Heart left ventricle (tissue), 16 donors: Measurements from ENCODE around the gene MCTP2. TPM values are rescaled to one million over a fixed set of nuclear protein-coding genes. Genes with fewer than 3 reads are reported as not detected.

Source experiments
- ATAC-seq, 4 donors: fragments of 200-7000 bp; cut with Tn5 transposase; one replicate each; pipeline ENCODE4 v1.9.1; 2020 to 2022; ENCODE audit warnings: moderate library complexity in 4 of 4, mild to moderate bottlenecking in 3 of 4, moderate number of reproducible peaks in 1 of 4
- DNase-seq, 5 donors: peaks; one replicate each; pipeline ENCODE4 v3.0.0-alpha.2; 2020
- H3K27ac ChIP-seq, 12 donors: fragments of 200-600 bp; sonication (generic) in 4 of 12; one replicate each; pipeline versions ENCODE4 v1.5.0 to v1.8.0; 2016 to 2022; ENCODE audit warnings: mild to moderate bottlenecking in 2 of 12
- H3K27me3 ChIP-seq, 9 donors: fragments of 200-600 bp; sonication (generic) in 2 of 9; one replicate each; pipeline versions ENCODE4 v1.5.1 to v1.8.0; 2016 to 2022; ENCODE audit warnings: mild to moderate bottlenecking in 3 of 9
- H3K36me3 ChIP-seq, 9 donors: fragments of 200-600 bp; sonication (generic) in 2 of 9; one replicate each; pipeline versions ENCODE4 v1.5.0 to v1.8.0; 2018 to 2022; ENCODE audit warnings: mild to moderate bottlenecking in 2 of 9
- H3K4me1 ChIP-seq, 12 donors: fragments of 200-600 bp; sonication (generic) in 4 of 12; one replicate each; pipeline versions ENCODE4 v1.5.0 to v1.8.0; 2016 to 2022; ENCODE audit warnings: mild to moderate bottlenecking in 3 of 12
- H3K4me3 ChIP-seq, 12 donors: fragments of 200-600 bp; sonication (generic) in 4 of 12; one replicate each; pipeline versions ENCODE4 v1.5.0 to v1.8.0; 2017 to 2022; ENCODE audit warnings: mild to moderate bottlenecking in 9 of 12, moderate library complexity in 4 of 12
- H3K9me3 ChIP-seq, 12 donors: fragments of 200-600 bp; sonication (generic) in 4 of 12; one replicate each; pipeline versions ENCODE4 v1.5.0 to v1.8.0; 2016 to 2022; ENCODE audit warnings: mild to moderate bottlenecking in 1 of 12
- CTCF ChIP-seq, 12 donors: fragments of 200-600 bp; sonication (generic) in 4 of 12; IDR thresholded peaks; one replicate each; pipeline versions ENCODE4 v1.5.0 to v1.8.0; 2018 to 2022; ENCODE audit warnings: antibody characterized with exemption in 12 of 12, mild to moderate bottlenecking in 5 of 12
- POLR2A ChIP-seq, 2 donors: fragments of 450-650 bp; IDR thresholded peaks; one replicate each; pipeline ENCODE4 v1.6.1; 2017; ENCODE audit warnings: antibody characterized with exemption in 2 of 2, mild to moderate bottlenecking in 2 of 2, moderate library complexity in 2 of 2
- WGBS, 4 donors: extraction: QIAGEN DNeasy Blood & Tissue Kit in 2 of 4; methylation state at CpG; one replicate each; pipeline versions ENCODE4 v1.1.5 to v1.1.7; 2013 to 2018; 5-methylcytosine and 5-hydroxymethylcytosine counted together
- intact Hi-C, 10 donors: fragments of 100-400 bp; cut with DNase I; formaldehyde crosslinking; loops; one replicate each; pipeline versions ENCODE4 v1.11.1 to v1.14.2; 2022
- polyA plus RNA-seq, 2 donors: library from polyadenylated mRNA; stranded (reverse); fragments of 200-250 nt; gene quantifications; one replicate each; pipeline ENCODE4 v1.2.3, GENCODE V29; 2013
- total RNA-seq, 9 donors: library from RNA; depleted of rRNA in 2 of 9; stranded (reverse); fragments of >200 nt in 2 of 9; fragmentation: NEBNext Ultra II Directional in 3 of 9; extraction: Animal tissue kit (Norgen Biotek cat#: 25700) in 3 of 9; gene quantifications; one replicate each; pipeline versions ENCODE4 v1.1.0 to v1.2.4, GENCODE V29; 2016 to 2023
- donor health status: ischemic (EF 13 %, LVEDD 7.1; RV severe dilation, severe dysfunction).
- donor health status: healthy with polysubstance abuse.
- donor health status: DM: no; HTN: yes; CAD: no.
- donor health status: DM: no; HTN: no; CAD: no.
- donor health status: ischemic (EF 25% LVEDD 6.9; RV normal size, moderate dysfunction).
- donor health status: ischemic (EF 25% LVEDD 5.7; RV mildly dilated, moderate dysfunction).
- donor health status: healthy.
- donor health status: DM: yes; HTN: yes; CAD: no.
- donor health status: ischemic (EF 35%, LVEDD 5.7; RV mildly dilated, moderate dysfunction).
- donor health status: nonischemic (EF 11% LVEDD 7.7; RV severe dilation, severe dysfunction).
- donor health status: DM: yes; HTN: yes; CAD: no.
- donor health status: PGD.
- donor health status: ischemic (EF 29% LVEDD 5.4; RV normal size, mild dysfunction).
- donor health status: nonischemic (EF 23%, LVEDD 6.1; RV moderate dilation, normal function).

The MCTP2 gene
- total and polyA plus RNA-seq, 11 donors, result 0.35 to 12.1 (median 2.0) TPM

- Histone ChIP-seq H3K4me1 (no peaks in the 10 kb centered on the region), H3K27me3 (peaks cover 0 to 22% (median 4%) of the 10 kb centered on the region in 9 donors), H3K36me3 (peaks cover 0 to 5% (median 0%) of the 10 kb centered on the region in 9 donors), H3K4me3 (no peak overlapping the region), H3K27ac (no peak overlapping the region), H3K9me3 (no peaks in the 10 kb centered on the region)
- DNase-seq, result no peak
- 67 to 81% (median 73%) methylated on average over 7 of the region's 7 CpGs for WGBS, 4 donors
- intact Hi-C loops, result no loop called here
- no peak for ATAC-seq
- TF ChIP-seq CTCF (IDR thresholded peaks at IDR 0.05) (no peak), POLR2A (IDR thresholded peaks at IDR 0.05) (no peak)
Observed at GRCh38 chr15:94477913-94478553, 246.7 kb downstream of the MCTP2 start.

DNA sequence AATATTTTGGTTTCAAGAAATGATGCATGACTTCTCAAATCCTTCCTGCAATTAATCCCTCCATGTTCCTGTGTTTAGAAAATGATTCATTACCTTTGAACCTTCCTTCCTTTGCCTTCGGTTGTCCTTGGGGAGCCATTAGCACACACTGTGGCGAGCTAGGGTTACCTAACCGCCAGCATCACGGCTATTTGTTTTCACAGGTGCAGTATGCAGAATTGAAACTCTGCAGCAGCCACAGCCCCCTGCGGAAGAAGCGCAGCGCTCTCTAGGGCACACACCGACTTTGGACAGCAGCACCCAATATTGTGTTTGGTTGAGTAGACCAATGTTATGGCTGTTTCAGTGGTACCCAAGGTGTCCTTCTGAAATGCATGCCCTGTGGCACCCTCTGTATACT is 247.4 kb downstream of the MCTP2 start:
- no peak for DNase-seq

GRCh38 chr15:94480289-94480834 is 249.0 kb downstream of the MCTP2 start:
- no peak overlapping the region for H3K27ac ChIP-seq
- H3K36me3 ChIP-seq, result peaks cover 0 to 5% (median 0%) of the 10 kb centered on the region in 9 donors
- H3K4me1 ChIP-seq, result no peaks in the 10 kb centered on the region
- ATAC-seq, result no peak
- H3K4me3 ChIP-seq, result no peak overlapping the region
- peaks cover 0 to 18% (median 2%) of the 10 kb centered on the region in 9 donors for H3K27me3 ChIP-seq
- no peaks in the 10 kb centered on the region for H3K9me3 ChIP-seq
- intact Hi-C loops, result no loop called here
- WGBS, 4 donors, result 39 to 48% (median 43%) methylated on average over 4 of the region's 4 CpGs
- TF ChIP-seq POLR2A (IDR thresholded peaks at IDR 0.05) (no peak), CTCF (IDR thresholded peaks at IDR 0.05) (no peak)
- no peak for DNase-seq

More for the DNA sequence above, 247.4 kb downstream of the MCTP2 start:
- Histone ChIP-seq H3K36me3 (peaks cover 0 to 5% (median 0%) of the 10 kb centered on the region in 9 donors), H3K9me3 (no peaks in the 10 kb centered on the region), H3K27me3 (peaks cover 0 to 22% (median 4%) of the 10 kb centered on the region in 9 donors), H3K4me1 (no peaks in the 10 kb centered on the region), H3K4me3 (no peak overlapping the region), H3K27ac (no peak overlapping the region)
- no peak for ATAC-seq
- WGBS, 4 donors, result 65 to 80% (median 75%) methylated on average over 7 to 8 of the region's 8 CpGs
- no peak for TF ChIP-seq POLR2A (IDR thresholded peaks at IDR 0.05)
- no peak for TF ChIP-seq CTCF (IDR thresholded peaks at IDR 0.05)
- intact Hi-C loops, result no loop called here

DNA sequence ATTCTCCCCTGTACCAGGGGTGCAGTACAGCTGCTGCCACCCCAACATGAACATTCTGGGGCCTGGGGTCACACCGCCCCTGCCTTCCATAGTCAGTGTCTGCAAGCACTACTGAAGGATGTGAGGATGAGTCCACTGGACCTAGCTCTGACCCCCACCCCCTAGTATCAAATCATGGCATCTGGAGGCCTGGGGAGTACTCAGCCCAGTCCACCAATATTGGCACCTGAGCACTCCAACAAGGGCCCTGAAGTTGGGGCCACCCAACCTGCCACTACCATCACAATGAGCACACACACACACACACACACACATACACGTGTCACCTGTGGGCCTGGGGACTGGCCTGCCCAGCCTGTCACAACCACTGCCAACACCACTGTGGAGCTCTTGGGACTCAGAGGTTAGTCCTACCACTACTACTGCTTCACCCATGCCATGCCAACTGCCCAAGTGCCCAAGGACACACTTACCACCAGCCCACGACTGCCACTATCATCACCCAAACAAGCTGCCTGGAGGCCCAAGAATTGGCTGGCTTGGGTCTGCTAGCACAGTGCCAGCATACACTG is 253.9 kb downstream of the MCTP2 start:
- ATAC-seq, result no peak
- 86 to 92% (median 89%) methylated on average over 1 to 3 of the region's 3 CpGs for WGBS, 4 donors
- intact Hi-C loops, result no loop called here

More for the DNA sequence above, 253.9 kb downstream of the MCTP2 start:
- DNase-seq, result no peak
- Histone ChIP-seq H3K27me3 (no peaks in the 10 kb centered on the region), H3K4me1 (no peaks in the 10 kb centered on the region), H3K9me3 (no peaks in the 10 kb centered on the region), H3K36me3 (no peaks in the 10 kb centered on the region), H3K27ac (no peak overlapping the region), H3K4me3 (no peak overlapping the region)
- TF ChIP-seq POLR2A (IDR thresholded peaks at IDR 0.05) (no peak), CTCF (IDR thresholded peaks at IDR 0.05) (no peak)
